ENCODE data around the gene ARHGAP12. TPM values are rescaled to one million over a fixed set of nuclear protein-coding genes. Genes with fewer than 3 reads are reported as not detected.

The ARHGAP12 gene
- total RNA-seq, 6 experiments from 2014 or later: 16.0 to 18.9 (median 17.9) TPM

DNA sequence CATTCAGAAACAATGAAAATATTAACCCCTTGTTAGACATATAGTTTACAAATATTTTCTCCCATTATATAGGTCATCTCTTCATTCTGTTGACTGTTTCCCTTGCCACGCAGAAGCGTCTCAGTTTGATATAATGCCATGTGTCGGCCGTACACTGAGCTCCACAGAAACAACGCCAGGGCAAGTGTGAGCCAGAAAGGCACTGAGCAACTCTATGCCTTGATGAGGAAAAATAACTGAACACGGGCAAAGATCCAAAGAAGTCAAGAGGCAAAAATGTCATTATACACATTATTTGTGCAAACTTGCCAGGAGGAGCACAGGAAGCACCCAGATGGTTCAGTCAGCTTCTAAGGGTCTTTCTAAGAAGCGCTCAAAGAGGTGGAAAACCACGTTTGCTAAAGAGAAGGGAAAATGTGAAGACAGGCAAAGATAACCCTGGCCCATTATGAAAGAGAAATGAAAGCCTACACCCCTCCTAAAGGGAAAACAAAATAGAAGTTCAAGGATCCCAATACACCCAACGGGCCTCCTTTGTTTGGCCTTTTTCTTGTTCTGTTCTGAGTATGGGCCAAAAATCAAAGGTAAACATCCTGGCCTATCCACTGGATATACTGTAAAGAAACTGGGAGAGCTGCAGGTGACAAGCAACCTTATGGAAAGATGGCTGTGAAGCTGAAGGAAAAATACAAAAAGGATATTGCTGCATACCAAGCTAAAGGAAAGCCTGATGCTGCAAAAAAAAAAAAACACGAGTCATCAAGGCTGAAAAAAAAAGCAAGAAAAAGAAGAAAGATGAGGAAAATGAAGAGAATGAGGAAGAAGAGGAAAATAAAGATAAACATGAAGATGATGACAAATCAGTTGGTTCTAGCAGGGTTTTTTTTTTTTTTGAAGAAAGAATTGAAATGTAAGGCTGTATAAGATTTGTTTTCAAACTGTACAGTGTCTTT, 15.5 kb downstream of the ARHGAP12 start:
- peaks cover 47% of the 10 kb centered on the region for H3K4me1 Mint-ChIP-seq (ENCODE audit: low read depth)
- no peaks in the 10 kb centered on the region for H3K9me3 Mint-ChIP-seq
- peak overlapping the region; percentile 81 for H3K4me3 Mint-ChIP-seq
- H3K36me3 Mint-ChIP-seq (ENCODE audit: low read depth): peaks cover 12% of the 10 kb centered on the region
- peak overlapping the region; percentile 65 for H3K27ac Mint-ChIP-seq
- TF ChIP-seq, protein P1, sequence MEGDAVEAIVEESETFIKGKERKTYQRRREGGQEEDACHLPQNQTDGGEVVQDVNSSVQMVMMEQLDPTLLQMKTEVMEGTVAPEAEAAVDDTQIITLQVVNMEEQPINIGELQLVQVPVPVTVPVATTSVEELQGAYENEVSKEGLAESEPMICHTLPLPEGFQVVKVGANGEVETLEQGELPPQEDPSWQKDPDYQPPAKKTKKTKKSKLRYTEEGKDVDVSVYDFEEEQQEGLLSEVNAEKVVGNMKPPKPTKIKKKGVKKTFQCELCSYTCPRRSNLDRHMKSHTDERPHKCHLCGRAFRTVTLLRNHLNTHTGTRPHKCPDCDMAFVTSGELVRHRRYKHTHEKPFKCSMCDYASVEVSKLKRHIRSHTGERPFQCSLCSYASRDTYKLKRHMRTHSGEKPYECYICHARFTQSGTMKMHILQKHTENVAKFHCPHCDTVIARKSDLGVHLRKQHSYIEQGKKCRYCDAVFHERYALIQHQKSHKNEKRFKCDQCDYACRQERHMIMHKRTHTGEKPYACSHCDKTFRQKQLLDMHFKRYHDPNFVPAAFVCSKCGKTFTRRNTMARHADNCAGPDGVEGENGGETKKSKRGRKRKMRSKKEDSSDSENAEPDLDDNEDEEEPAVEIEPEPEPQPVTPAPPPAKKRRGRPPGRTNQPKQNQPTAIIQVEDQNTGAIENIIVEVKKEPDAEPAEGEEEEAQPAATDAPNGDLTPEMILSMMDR (IDR thresholded peaks at IDR 0.05): no peak
- no peaks in the 10 kb centered on the region for H3K27me3 Mint-ChIP-seq (ENCODE audit: insufficient read depth)
- DNase-seq: no peak

DNA sequence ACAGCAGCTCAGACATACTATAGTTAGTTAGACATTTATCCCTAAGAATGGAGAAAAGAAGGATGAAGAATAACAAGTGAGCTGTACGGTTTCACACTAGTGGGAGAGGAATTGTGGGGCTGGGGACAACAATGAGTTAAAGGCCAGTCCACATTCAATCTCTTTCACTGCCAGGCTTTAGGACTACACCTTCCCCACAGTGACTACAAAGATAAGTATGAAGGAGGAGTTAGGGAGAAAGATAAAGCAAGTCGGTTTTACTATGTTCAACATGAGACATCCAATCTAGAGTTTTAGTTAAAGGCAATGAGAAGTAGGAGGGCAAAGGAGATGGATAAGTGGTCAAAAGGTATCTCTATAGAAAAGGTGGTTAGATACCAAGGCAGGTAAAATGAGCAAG, 16.3 kb downstream of the ARHGAP12 start:
- H3K36me3 Mint-ChIP-seq (ENCODE audit: low read depth): peaks cover 17% of the 10 kb centered on the region
- no peaks in the 10 kb centered on the region for H3K9me3 Mint-ChIP-seq
- peaks cover 53% of the 10 kb centered on the region for H3K4me1 Mint-ChIP-seq (ENCODE audit: low read depth)
- DNase-seq: peak; percentile 42
- peak overlapping the region; percentile 81 for H3K4me3 Mint-ChIP-seq
- TF ChIP-seq, protein P1 (IDR thresholded peaks at IDR 0.05): no peak
- peak overlapping the region; percentile 65 for H3K27ac Mint-ChIP-seq
- no peaks in the 10 kb centered on the region for H3K27me3 Mint-ChIP-seq (ENCODE audit: insufficient read depth)

DNA sequence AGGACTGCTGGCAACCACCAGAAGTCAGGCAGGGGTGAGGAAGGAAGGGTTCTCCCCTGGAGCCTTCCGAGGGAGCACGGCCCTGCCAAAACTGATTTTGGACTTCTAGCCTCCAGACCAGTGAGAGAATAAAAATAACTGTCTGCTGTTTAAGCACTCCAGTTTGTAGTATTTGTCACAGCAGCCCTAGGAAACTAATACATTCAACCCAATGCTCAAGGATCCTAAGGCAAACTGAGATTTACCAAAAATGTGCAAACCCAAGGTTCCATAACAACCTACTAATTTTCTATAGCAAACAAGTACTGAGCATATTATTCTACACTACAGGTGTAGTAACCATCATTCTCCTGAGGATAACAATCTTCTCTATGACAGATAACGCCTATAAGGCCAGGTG, 18.6 kb downstream of the ARHGAP12 start:
- H3K27ac Mint-ChIP-seq: no peak overlapping the region
- DNase-seq: no peak
- no peaks in the 10 kb centered on the region for H3K9me3 Mint-ChIP-seq
- peaks cover 21% of the 10 kb centered on the region for H3K36me3 Mint-ChIP-seq (ENCODE audit: low read depth)
- peaks cover 75% of the 10 kb centered on the region for H3K4me1 Mint-ChIP-seq (ENCODE audit: low read depth)
- H3K4me3 Mint-ChIP-seq: no peak overlapping the region
- no peaks in the 10 kb centered on the region for H3K27me3 Mint-ChIP-seq (ENCODE audit: insufficient read depth)
- TF ChIP-seq, protein P1 (IDR thresholded peaks at IDR 0.05): no peak

DNA sequence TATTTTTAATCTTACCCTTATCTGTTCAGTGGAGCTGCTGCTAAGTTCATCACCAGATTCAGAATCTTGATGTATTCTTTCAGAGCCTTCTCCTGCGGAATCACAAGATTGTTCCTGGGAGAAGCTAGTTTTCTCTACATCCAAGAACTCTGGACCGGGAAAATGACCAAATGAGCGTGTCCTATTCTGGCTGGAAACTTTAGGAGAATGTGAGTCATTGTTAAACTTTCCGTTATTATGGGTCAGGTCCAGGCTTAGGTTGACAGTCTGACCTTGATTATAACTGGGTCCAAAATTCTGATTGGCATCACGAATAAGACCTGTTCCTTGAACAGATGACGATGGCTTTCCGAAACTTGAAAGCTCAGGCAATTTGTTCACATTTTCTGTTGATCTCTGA, 20.5 kb downstream of the ARHGAP12 start:
- Mint-ChIP-seq H3K27me3 (ENCODE audit: insufficient read depth) (no peaks in the 10 kb centered on the region), H3K36me3 (ENCODE audit: low read depth) (peaks cover 21% of the 10 kb centered on the region), H3K4me3 (no peak overlapping the region), H3K9me3 (no peaks in the 10 kb centered on the region), H3K27ac (no peak overlapping the region), H3K4me1 (ENCODE audit: low read depth) (peaks cover 69% of the 10 kb centered on the region)
- no peak for DNase-seq
- TF ChIP-seq, protein P1 (IDR thresholded peaks at IDR 0.05): no peak

DNA sequence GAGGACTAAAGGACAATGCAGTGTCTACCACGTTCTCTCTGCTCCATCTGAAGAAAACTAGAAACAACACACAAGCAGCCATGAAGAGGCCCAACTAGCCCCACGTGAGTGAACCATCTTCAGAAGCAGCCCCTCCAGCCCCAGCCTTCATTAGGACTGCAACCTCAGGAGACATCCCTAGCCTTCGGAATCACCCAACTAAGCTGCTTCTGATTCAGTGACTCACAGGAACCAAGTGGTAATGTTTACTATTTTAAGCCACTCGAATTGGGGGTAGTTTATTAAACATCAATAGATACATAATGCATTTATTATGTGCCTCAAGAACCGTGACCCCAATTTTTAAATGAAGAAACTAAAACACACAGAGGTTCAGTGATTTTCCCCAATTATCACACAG, 22.6 kb downstream of the ARHGAP12 start:
- H3K27me3 Mint-ChIP-seq (ENCODE audit: insufficient read depth): no peaks in the 10 kb centered on the region
- peaks cover 35% of the 10 kb centered on the region for H3K36me3 Mint-ChIP-seq (ENCODE audit: low read depth)
- peaks cover 51% of the 10 kb centered on the region for H3K4me1 Mint-ChIP-seq (ENCODE audit: low read depth)
- DNase-seq: no peak
- H3K4me3 Mint-ChIP-seq: peak overlapping the region; percentile 8; the same call in 1 of the 2 replicates
- H3K9me3 Mint-ChIP-seq: peaks cover 4% of the 10 kb centered on the region; the same call in 1 of the 2 replicates
- TF ChIP-seq, protein P1 (IDR thresholded peaks at IDR 0.05): no peak
- H3K27ac Mint-ChIP-seq: peak overlapping the region; percentile 24; the same call in 1 of the 2 replicates
